Progenitor cell of endocrine pancreas (in vitro differentiated cells): ENCODE measurements around the gene LRCH1. TPM values are rescaled to one million over a fixed set of nuclear protein-coding genes. Genes with fewer than 3 reads are reported as not detected.

Source experiments
- DNase-seq: peaks from one replicate; pipeline ENCODE4 v3.0.0; 2021; ENCODE audit warnings: low spot score; ENCODE audit not compliant: unreplicated experiment
- H3K27ac Mint-ChIP-seq: 2 replicates; pipeline ENCODE4 v1.8.0; 2021; ENCODE audit warnings: mild to moderate bottlenecking, moderate library complexity, mixed read lengths
- H3K27me3 Mint-ChIP-seq: 2 replicates; pipeline ENCODE4 v1.8.0; 2021; ENCODE audit warnings: mixed read lengths
- H3K36me3 Mint-ChIP-seq: 2 replicates; pipeline ENCODE4 v1.8.0; 2022; ENCODE audit warnings: mixed read lengths; ENCODE audit not compliant: insufficient read depth
- H3K4me1 Mint-ChIP-seq: 2 replicates; pipeline ENCODE4 v1.8.0; 2021; ENCODE audit warnings: low read depth, mixed read lengths
- H3K4me3 Mint-ChIP-seq: 2 replicates; pipeline ENCODE4 v1.8.0; 2021; ENCODE audit warnings: low read depth, mild to moderate bottlenecking, moderate library complexity, mixed read lengths
- H3K9me3 Mint-ChIP-seq: 2 replicates; pipeline ENCODE4 v1.8.0; 2021; ENCODE audit warnings: low read depth, mixed read lengths
- total RNA-seq: library from RNA; stranded (reverse); gene quantifications from 2 replicates; pipeline ENCODE4 v1.2.1, GENCODE V29; 2021
- TF ChIP-seq, protein P1 (sequence below): fragments of 200-600 bp; sonication (generic); IDR thresholded peaks from one replicate; pipeline ENCODE4 v1.5.0; 2021; ENCODE audit warnings: antibody characterized with exemption, mild to moderate bottlenecking; ENCODE audit not compliant: unreplicated experiment

LRCH1 gene
- total RNA-seq, 1 donor from 2014 or later: 17.9 TPM

DNA sequence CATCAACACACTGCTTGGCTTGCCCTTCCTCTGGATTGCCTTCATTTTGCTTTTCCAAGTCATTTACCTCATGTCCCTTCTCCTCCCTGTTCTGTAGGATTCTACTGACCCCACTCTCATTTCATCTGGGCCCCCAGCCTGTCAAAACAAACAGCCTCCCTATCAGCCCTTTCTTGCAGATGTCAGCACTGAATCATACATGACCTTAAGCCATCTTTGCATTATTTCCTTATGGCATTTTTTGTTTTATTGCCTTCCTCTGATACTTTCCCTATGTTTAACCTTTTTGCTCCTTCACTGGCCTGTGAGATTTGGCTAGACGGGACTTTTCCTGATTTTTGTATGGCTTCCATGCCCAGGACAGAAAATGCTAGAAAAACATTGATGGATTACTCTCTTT lies 8.7 kb downstream of the LRCH1 start:
- peaks cover 4% of the 10 kb centered on the region for H3K4me1 Mint-ChIP-seq
- no peak for DNase-seq
- no peak overlapping the region for H3K27ac Mint-ChIP-seq
- no peaks in the 10 kb centered on the region for H3K36me3 Mint-ChIP-seq
- no peak overlapping the region for H3K4me3 Mint-ChIP-seq
- no peaks in the 10 kb centered on the region for H3K27me3 Mint-ChIP-seq
- TF ChIP-seq, protein P1, sequence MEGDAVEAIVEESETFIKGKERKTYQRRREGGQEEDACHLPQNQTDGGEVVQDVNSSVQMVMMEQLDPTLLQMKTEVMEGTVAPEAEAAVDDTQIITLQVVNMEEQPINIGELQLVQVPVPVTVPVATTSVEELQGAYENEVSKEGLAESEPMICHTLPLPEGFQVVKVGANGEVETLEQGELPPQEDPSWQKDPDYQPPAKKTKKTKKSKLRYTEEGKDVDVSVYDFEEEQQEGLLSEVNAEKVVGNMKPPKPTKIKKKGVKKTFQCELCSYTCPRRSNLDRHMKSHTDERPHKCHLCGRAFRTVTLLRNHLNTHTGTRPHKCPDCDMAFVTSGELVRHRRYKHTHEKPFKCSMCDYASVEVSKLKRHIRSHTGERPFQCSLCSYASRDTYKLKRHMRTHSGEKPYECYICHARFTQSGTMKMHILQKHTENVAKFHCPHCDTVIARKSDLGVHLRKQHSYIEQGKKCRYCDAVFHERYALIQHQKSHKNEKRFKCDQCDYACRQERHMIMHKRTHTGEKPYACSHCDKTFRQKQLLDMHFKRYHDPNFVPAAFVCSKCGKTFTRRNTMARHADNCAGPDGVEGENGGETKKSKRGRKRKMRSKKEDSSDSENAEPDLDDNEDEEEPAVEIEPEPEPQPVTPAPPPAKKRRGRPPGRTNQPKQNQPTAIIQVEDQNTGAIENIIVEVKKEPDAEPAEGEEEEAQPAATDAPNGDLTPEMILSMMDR: no peak
- no peaks in the 10 kb centered on the region for H3K9me3 Mint-ChIP-seq

- DNase-seq: no peak
- H3K27me3 Mint-ChIP-seq: no peaks in the 10 kb centered on the region
- H3K9me3 Mint-ChIP-seq: no peaks in the 10 kb centered on the region
- no peaks in the 10 kb centered on the region for H3K36me3 Mint-ChIP-seq
- TF ChIP-seq, protein P1: no peak
- peaks cover 4% of the 10 kb centered on the region for H3K4me1 Mint-ChIP-seq
- H3K4me3 Mint-ChIP-seq: no peak overlapping the region
- no peak overlapping the region for H3K27ac Mint-ChIP-seq
Measured at GRCh38 chr13:46562152-46562551, 9.2 kb downstream of the LRCH1 start.

DNA sequence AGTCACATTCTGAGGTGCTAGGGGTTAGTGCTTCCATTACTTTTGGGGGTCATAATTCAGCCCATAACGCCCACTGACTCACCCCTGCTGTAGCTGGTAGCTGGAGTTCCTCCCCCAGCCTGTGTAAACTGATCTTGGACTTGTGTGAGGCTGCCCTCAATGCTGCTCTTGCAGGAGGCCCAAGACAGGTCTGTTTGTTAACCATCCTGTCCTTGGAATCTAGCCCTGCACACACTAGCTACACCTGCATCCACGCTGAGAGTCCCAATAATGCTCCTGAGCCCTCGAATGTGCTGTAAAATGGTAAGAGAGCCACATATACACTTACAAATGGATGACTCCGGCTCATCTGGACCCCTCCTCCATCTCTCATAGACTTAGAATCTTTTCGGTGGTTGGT lies 9.6 kb downstream of the LRCH1 start:
- TF ChIP-seq, protein P1: no peak
- Mint-ChIP-seq H3K9me3 (no peaks in the 10 kb centered on the region), H3K4me3 (no peak overlapping the region), H3K27me3 (no peaks in the 10 kb centered on the region), H3K27ac (no peak overlapping the region), H3K36me3 (no peaks in the 10 kb centered on the region), H3K4me1 (peaks cover 4% of the 10 kb centered on the region)
- no peak for DNase-seq

GRCh38 chr13:46565808-46566750 lies 13.1 kb downstream of the LRCH1 start:
- no peak overlapping the region for H3K4me3 Mint-ChIP-seq
- H3K4me1 Mint-ChIP-seq: peaks cover 3% of the 10 kb centered on the region
- no peaks in the 10 kb centered on the region for H3K36me3 Mint-ChIP-seq
- no peaks in the 10 kb centered on the region for H3K27me3 Mint-ChIP-seq
- DNase-seq: no peak
- H3K27ac Mint-ChIP-seq: no peak overlapping the region
- no peaks in the 10 kb centered on the region for H3K9me3 Mint-ChIP-seq
- TF ChIP-seq, protein P1: no peak

- Mint-ChIP-seq H3K9me3 (no peaks in the 10 kb centered on the region), H3K27me3 (no peaks in the 10 kb centered on the region), H3K4me3 (no peak overlapping the region), H3K4me1 (peaks cover 2% of the 10 kb centered on the region), H3K36me3 (no peaks in the 10 kb centered on the region), H3K27ac (no peak overlapping the region)
- no peak for DNase-seq
- TF ChIP-seq, protein P1: no peak
Measured at GRCh38 chr13:46567671-46568070, 14.7 kb downstream of the LRCH1 start.
